Natural killer cell treated with Interleukin-12 subunit alpha and Interleukin-12 subunit beta and Interleukin-15 and Interleukin-18, amount 100 ng/mL, for 72 hours (primary cell): ENCODE data around the gene SNX27. TPM values are rescaled to one million over a fixed set of nuclear protein-coding genes. Genes with fewer than 3 reads are reported as not detected.
"Not testable (repeated sequence)": the region's sequence is repeated elsewhere in the genome, so short reads cannot be mapped to it uniquely, and the experiment has no call there.

ENCODE experiments used
- ATAC-seq, 2 donors: fragments of 150-1000 bp; cut with Tn5 transposase in 1 of 2; sonication (Bioruptor Pico), chemical (Tn5 transposase) in 1 of 2; 2 replicates each; pipeline ENCODE4 v1.10.0; 2021
- DNase-seq: peaks from one replicate; pipeline ENCODE4 v3.0.0; 2022; ENCODE audit warnings: low spot score
- H3K27ac Mint-ChIP-seq, 2 donors: 1 replicate in 1 of 2; 2 replicates in 1 of 2; pipeline ENCODE4 v1.8.0; 2022; ENCODE audit warnings: mixed read lengths in 2 of 2, mild to moderate bottlenecking in 1 of 2, moderate library complexity in 1 of 2
- H3K27me3 Mint-ChIP-seq, 2 donors: 1 replicate in 1 of 2; 2 replicates in 1 of 2; pipeline ENCODE4 v1.8.0; 2022; ENCODE audit warnings: mixed read lengths in 2 of 2
- H3K36me3 Mint-ChIP-seq: one replicate; pipeline ENCODE4 v1.8.0; 2022; ENCODE audit warnings: mixed read lengths
- H3K4me1 Mint-ChIP-seq, 2 donors: 1 replicate in 1 of 2; 2 replicates in 1 of 2; pipeline ENCODE4 v1.8.0; 2022; ENCODE audit warnings: low read depth in 2 of 2, mixed read lengths in 2 of 2, mild to moderate bottlenecking in 1 of 2
- H3K4me3 Mint-ChIP-seq: one replicate; pipeline ENCODE4 v1.8.0; 2022; ENCODE audit warnings: mixed read lengths
- H3K9me3 Mint-ChIP-seq: 2 replicates; pipeline ENCODE4 v1.8.0; 2022; ENCODE audit warnings: mixed read lengths
- total RNA-seq, 2 donors: library from RNA; stranded (reverse); gene quantifications; one replicate each; pipeline ENCODE4 v1.2.3, GENCODE V29; 2022

SNX27 gene
- total RNA-seq, 2 donors from 2014 or later = 28.3 to 34.2 TPM

DNA sequence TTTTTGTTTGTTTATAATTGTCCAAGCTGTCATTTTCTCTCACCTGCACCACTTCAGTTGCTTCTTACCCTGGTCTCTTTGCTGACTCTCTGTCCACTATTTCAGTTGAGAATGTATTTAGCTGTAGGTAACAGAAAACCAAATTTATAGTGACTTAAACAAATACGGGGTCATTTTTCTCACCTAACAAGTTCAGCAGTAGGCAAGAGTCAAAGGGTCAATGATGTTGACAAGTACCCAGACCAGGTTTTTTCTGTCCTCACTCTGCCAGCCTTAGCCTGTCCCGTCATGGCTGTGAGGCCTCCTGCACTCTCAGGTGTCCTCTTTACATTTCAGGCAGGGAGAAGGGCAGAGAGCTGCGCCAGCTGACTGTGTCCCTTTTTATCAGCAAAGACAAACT lies 121.3 kb downstream of the SNX27 start:
- no peak overlapping the region for H3K4me3 Mint-ChIP-seq
- H3K9me3 Mint-ChIP-seq = no peaks in the 10 kb centered on the region
- H3K27ac Mint-ChIP-seq = no peak overlapping the region
- peaks cover 5% of the 10 kb centered on the region for H3K36me3 Mint-ChIP-seq
- no peaks in the 10 kb centered on the region for H3K4me1 Mint-ChIP-seq
- peaks cover 18 to 34% of the 10 kb centered on the region in 2 donors for H3K27me3 Mint-ChIP-seq
- ATAC-seq = no peak
- no peak for DNase-seq

DNA sequence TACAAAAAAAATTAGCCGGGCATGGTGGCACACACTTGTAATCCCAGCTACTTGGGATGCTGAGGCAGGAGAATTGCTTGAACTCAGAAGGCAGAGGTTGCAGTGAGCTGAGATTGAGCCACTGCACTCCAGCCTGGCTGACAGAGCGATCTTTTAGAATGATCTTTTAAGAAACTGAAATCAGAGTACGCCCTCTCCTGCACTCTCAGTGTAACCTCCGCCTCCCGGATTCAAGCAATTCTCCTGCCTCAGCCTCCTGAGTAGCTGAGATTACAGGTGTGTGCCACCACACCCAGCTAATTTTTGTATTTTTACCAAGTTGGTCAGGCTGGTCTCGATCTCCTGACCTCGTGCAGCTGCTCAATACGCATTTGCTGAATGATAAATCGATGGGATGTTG lies 122.1 kb downstream of the SNX27 start:
- not testable (repeated sequence) for H3K4me1 Mint-ChIP-seq, H3K36me3 Mint-ChIP-seq, H3K4me3 Mint-ChIP-seq, H3K27ac Mint-ChIP-seq, DNase-seq, ATAC-seq, H3K9me3 Mint-ChIP-seq
- peaks cover 13 to 29% of the 10 kb centered on the region in 2 donors for H3K27me3 Mint-ChIP-seq

DNA sequence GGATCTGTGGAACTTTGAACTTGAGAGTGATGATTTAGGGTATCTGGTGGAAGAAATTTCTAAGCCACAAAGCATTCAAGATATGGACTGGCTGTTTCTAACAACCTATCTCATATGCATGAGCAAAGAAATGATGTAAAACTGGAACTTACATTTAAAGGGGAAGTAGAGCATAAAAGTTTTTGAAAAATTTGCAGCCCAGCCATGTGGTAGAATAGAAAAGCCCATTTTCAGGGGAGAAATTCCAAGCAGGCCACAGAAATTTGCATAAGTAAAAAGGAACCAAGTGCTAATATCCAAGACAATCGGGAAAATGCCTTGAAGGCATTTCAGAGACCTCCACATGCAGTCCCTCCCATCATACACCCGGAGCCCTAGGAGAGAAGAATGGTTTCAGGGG lies 125.2 kb downstream of the SNX27 start:
- peaks cover 5% of the 10 kb centered on the region for H3K36me3 Mint-ChIP-seq

DNA sequence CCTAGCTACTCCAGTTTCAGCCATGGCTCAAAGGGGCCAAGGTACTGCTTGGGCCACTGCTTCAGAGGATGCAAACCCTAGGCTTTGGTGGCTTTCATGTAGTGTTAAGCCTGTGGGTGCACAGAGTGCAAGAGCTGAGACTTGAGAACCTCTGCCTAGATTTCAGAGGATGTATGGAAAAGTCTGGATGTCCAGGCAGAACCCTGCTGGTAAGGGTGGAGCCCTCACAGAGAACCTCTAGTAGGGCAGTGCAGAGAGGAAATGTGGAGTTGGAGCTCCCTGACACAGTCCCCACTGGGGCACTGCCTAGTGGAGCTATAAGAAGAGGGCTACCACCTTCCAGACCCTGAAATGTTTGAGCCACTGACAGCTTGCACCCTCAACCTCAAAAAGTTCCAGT lies 125.6 kb downstream of the SNX27 start:
- Mint-ChIP-seq H3K4me3 (no peak overlapping the region), H3K27me3 (peaks cover 8 to 13% of the 10 kb centered on the region in 2 donors), H3K9me3 (no peaks in the 10 kb centered on the region), H3K27ac (no peak overlapping the region), H3K4me1 (peaks cover 0 to 2% of the 10 kb centered on the region in 2 donors), H3K36me3 (peaks cover 5% of the 10 kb centered on the region)
- no peak for DNase-seq
- no peak for ATAC-seq

More for the DNA sequence above, 125.2 kb downstream of the SNX27 start:
- no peak overlapping the region for H3K27ac Mint-ChIP-seq
- H3K4me3 Mint-ChIP-seq = no peak overlapping the region
- DNase-seq = no peak
- no peaks in the 10 kb centered on the region for H3K9me3 Mint-ChIP-seq
- H3K4me1 Mint-ChIP-seq = peaks cover 0 to 2% of the 10 kb centered on the region in 2 donors
- peaks cover 10 to 18% of the 10 kb centered on the region in 2 donors for H3K27me3 Mint-ChIP-seq
- ATAC-seq = no peak

DNA sequence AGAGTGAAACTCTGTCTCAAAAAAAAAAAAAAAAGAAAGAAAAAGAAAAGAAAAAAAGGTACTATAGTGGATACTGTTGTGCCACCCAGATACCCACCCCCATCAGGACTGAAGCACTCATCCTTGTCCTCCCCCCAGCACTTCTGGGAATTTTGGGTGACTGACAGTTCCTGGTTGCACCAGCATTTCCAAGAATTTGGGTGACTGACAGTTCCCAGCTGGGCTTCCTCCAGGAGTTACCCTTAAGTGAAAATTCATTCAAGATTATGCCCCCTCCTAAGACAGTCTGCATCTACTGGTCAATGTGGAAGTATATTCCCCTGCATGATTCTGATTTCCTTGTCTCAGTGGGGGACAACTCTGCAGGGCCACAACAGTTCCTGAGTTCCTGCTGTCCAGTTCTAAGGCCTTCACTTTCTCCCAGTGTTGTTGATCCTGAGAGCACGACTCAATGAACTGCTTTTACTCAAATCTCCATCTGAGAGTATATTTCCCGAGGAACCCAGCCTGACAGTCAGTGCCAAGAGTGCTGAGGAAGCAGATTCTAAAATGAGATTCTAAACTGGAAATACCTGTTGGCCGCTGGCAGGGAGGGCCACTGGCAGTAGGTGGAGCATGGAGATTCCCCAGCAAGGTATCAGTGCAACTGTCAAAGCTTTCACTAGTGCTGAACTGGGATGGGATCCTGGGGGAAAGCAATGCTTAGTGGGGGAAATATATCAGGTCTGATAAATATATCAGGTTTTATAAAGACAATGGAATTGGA lies 127.9 kb downstream of the SNX27 start:
- peaks cover 3 to 4% of the 10 kb centered on the region in 2 donors for H3K27me3 Mint-ChIP-seq
- H3K36me3 Mint-ChIP-seq = peaks cover 5% of the 10 kb centered on the region
- no peak overlapping the region for H3K4me3 Mint-ChIP-seq
- H3K4me1 Mint-ChIP-seq = peaks cover 0 to 2% of the 10 kb centered on the region in 2 donors
- H3K27ac Mint-ChIP-seq = no peak overlapping the region
- peak in 1 of 2 donors; percentile 36 for ATAC-seq
- no peaks in the 10 kb centered on the region for H3K9me3 Mint-ChIP-seq
- no peak for DNase-seq

DNA sequence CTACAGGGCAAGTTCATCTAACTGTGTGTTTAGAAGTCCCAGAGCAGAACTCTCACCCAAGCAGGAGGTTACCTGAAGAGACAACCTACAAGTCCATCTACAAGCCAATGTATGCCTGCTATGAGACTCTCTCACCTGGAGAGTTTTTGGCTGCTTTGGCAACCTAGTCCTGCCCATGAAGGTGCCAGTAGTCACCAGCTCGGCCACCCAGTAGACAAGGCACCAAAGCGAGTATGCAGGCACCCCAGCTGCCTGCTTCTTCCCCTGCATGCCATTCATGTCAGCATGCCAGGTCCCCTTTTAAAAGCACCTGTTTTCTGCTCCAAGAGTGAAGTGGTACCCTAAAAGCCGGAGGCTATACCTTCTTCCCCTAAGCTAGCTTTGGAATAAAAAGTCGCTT lies 129.7 kb downstream of the SNX27 start:
- Mint-ChIP-seq H3K27ac (no peak overlapping the region), H3K4me1 (peaks cover 0 to 2% of the 10 kb centered on the region in 2 donors), H3K27me3 (peaks cover 11% of the 10 kb centered on the region in 2 donors), H3K9me3 (no peaks in the 10 kb centered on the region), H3K36me3 (peaks cover 5% of the 10 kb centered on the region), H3K4me3 (no peak overlapping the region)
- DNase-seq (no peak), ATAC-seq (no peak)

Other genes starting within 250 kb of the SNX27 start
- not detected for gene SELENBP1, start 239.3 kb upstream of the SNX27 start, total RNA-seq
- gene PSMB4, start 212.5 kb upstream of the SNX27 start, total RNA-seq = 100 to 1,000 TPM; 375 to 427 TPM
- gene POGZ, start 152.6 kb upstream of the SNX27 start, total RNA-seq = 100 to 1,000 TPM in 1 of 2 donors, 10 to 100 TPM in 1; 74.9 to 127 TPM
- 1 to 10 TPM in 1 of 2 donors, under 1 TPM in 1; 0.31 to 1.8 TPM for gene CGN, start 100.7 kb upstream of the SNX27 start, total RNA-seq
- 1 to 10 TPM; 2.0 to 2.3 TPM for gene TUFT1, start 71.7 kb upstream of the SNX27 start, total RNA-seq
- gene CELF3, start 104.8 kb downstream of the SNX27 start, total RNA-seq = not detected
- not detected for gene RIIAD1, start 109.5 kb downstream of the SNX27 start, total RNA-seq
- gene MRPL9, start 151.4 kb downstream of the SNX27 start, total RNA-seq = 100 to 1,000 TPM; 107 to 161 TPM
- gene TDRKH, start 178.4 kb downstream of the SNX27 start, total RNA-seq = 10 to 100 TPM; 13.5 to 14.0 TPM
- gene LINGO4, start 193.4 kb downstream of the SNX27 start, total RNA-seq = not detected
- 1 to 10 TPM in 1 of 2 donors, under 1 TPM in 1; 0.17 to 1.3 TPM for gene RORC, start 219.8 kb downstream of the SNX27 start, total RNA-seq
- 1 to 10 TPM in 1 of 2 donors, not detected in 1; 1.5 TPM for gene C2CD4D, start 227.8 kb downstream of the SNX27 start, total RNA-seq
- gene THEM5, start 241.7 kb downstream of the SNX27 start, total RNA-seq = not detected